Stimulated activated CD4-positive, alpha-beta T cell treated with anti-CD3 and anti-CD28 coated beads, Interleukin-2, amount 100 ng/mL, for 24 hours (primary cell): ENCODE data around the gene ENOX1.
A peak's percentile ranks its signal among the peaks of the same experiment; 100 is the strongest.

Source experiments
- DNase-seq, 2 donors: peaks; one replicate each; pipeline ENCODE4 v3.0.0-alpha.2; 2020

The ENOX1 gene

GRCh38 chr13:43664700-43665191 is 122.0 kb downstream of the ENOX1 start:
- DNase-seq, result peak in 1 of 2 donors; percentile 2

GRCh38 chr13:43663474-43664090 is 123.2 kb downstream of the ENOX1 start:
- no peak for DNase-seq

- no peak for DNase-seq
These were observed 123.8 kb downstream of the ENOX1 start for GRCh38 chr13:43662976-43663375.

- DNase-seq, result no peak
These were observed 125.5 kb downstream of the ENOX1 start for GRCh38 chr13:43661161-43661830.

- DNase-seq, result no peak
These were observed 129.3 kb downstream of the ENOX1 start for GRCh38 chr13:43657485-43657884.

GRCh38 chr13:43653980-43654379 is 132.8 kb downstream of the ENOX1 start:
- no peak for DNase-seq

GRCh38 chr13:43653395-43653794 is 133.4 kb downstream of the ENOX1 start:
- no peak for DNase-seq

GRCh38 chr13:43652760-43653159 is 134.0 kb downstream of the ENOX1 start:
- DNase-seq, result no peak

- DNase-seq, result no peak
These were observed 135.9 kb downstream of the ENOX1 start for GRCh38 chr13:43650882-43651281.

- no peak for DNase-seq
These were observed 138.0 kb downstream of the ENOX1 start for GRCh38 chr13:43648733-43649132.

GRCh38 chr13:43647471-43647870 is 139.3 kb downstream of the ENOX1 start:
- no peak for DNase-seq

- no peak for DNase-seq
These were observed 146.3 kb downstream of the ENOX1 start for GRCh38 chr13:43640476-43640875.

GRCh38 chr13:43631106-43631505 is 155.7 kb downstream of the ENOX1 start:
- no peak for DNase-seq

GRCh38 chr13:43629691-43630480 is 156.9 kb downstream of the ENOX1 start:
- DNase-seq, result no peak

- no peak for DNase-seq
These were observed 159.8 kb downstream of the ENOX1 start for GRCh38 chr13:43626994-43627393.

GRCh38 chr13:43614063-43614462 is 172.7 kb downstream of the ENOX1 start:
- no peak for DNase-seq

GRCh38 chr13:43611281-43612273 is 175.2 kb downstream of the ENOX1 start:
- no peak for DNase-seq

- DNase-seq, result no peak
These were observed 178.2 kb downstream of the ENOX1 start for GRCh38 chr13:43608400-43609137.

GRCh38 chr13:43597599-43597945 is 189.2 kb downstream of the ENOX1 start:
- no peak for DNase-seq

GRCh38 chr13:43596924-43597598 is 189.7 kb downstream of the ENOX1 start:
- DNase-seq, result peak in 1 of 2 donors; percentile 5

GRCh38 chr13:43596006-43596405 is 190.8 kb downstream of the ENOX1 start:
- no peak for DNase-seq
